GM12878 (cell line): ENCODE results near the gene C17orf114.

Source experiments
- ATF3 ChIP-seq: IDR thresholded peaks from 2 replicates; pipeline ENCODE4 v1.6.1; 2011; ENCODE audit warnings: low read depth, mild to moderate bottlenecking, low read length, moderate library complexity, borderline replicate concordance; ENCODE audit errors: extremely low read depth
- ETV6 ChIP-seq, 2 experiments: fragments of 450-650 bp in 1 of 2; IDR thresholded peaks in 1 of 2; conservative IDR thresholded peaks in 1 of 2; 2 replicates each; pipeline ENCODE4 v1.6.1; 2014; ENCODE audit warnings: antibody characterized with exemption in 1 of 2, borderline replicate concordance in 1 of 2, low read depth in 1 of 2, mild to moderate bottlenecking in 1 of 2, moderate library complexity in 1 of 2
- RB1 ChIP-seq: fragments of 450-650 bp; formaldehyde crosslinking; IDR thresholded peaks from 2 replicates; pipeline ENCODE4 v1.6.1; 2017; ENCODE audit warnings: mild to moderate bottlenecking, borderline replicate concordance
- SKIL ChIP-seq: fragments of 450-650 bp; IDR thresholded peaks from 2 replicates; pipeline ENCODE4 v1.6.1; 2017; ENCODE audit warnings: mild to moderate bottlenecking, low read depth, inconsistent platforms; ENCODE audit not compliant: poor library complexity, severe bottlenecking
- ZBTB11 ChIP-seq: fragments of 450-650 bp; formaldehyde crosslinking; IDR thresholded peaks from 2 replicates; pipeline ENCODE4 v1.5.0; 2022; ENCODE audit warnings: mild to moderate bottlenecking, missing genetic modification characterization
- ZBTB40 ChIP-seq: fragments of 450-650 bp; IDR thresholded peaks from 2 replicates; pipeline ENCODE4 v1.6.1; 2016; ENCODE audit warnings: mild to moderate bottlenecking, moderate library complexity, borderline replicate concordance

Gene C17orf114

GRCh38 chr17:4849011-4849536 is 46.9 kb upstream of the C17orf114 start (continued):
- TF ChIP-seq ZBTB40 (no peak), SKIL (no peak), ZBTB11 (CRISPR knock-in tag) (no peak), RB1 (no peak), ETV6 (conservative IDR thresholded peaks at IDR 0.05 in 1 of 2, IDR thresholded peaks at IDR 0.05 in 1 of 2; ENCODE audit: borderline replicate concordance in 1 of 2, low read depth in 1 of 2) (no peak), ATF3 (no peak)
